GM12891 (cell line): Measurements from ENCODE around the gene PODN.

Experiments used
- POLR2A ChIP-seq: IDR thresholded peaks from 2 replicates; pipeline ENCODE4 v1.6.1; 2011; ENCODE audit warnings: low read depth, low read length, control low read depth
- POLR2AphosphoS5 ChIP-seq: IDR thresholded peaks from 2 replicates; pipeline ENCODE4 v1.6.1; 2011; ENCODE audit warnings: low read depth, low read length, control low read depth
- SPI1 ChIP-seq: IDR thresholded peaks from 2 replicates; pipeline ENCODE4 v1.6.1; 2011; ENCODE audit warnings: low read depth, low read length, control low read depth
- TAF1 ChIP-seq: IDR thresholded peaks from 2 replicates; pipeline ENCODE4 v1.6.1; 2011; ENCODE audit warnings: low read depth, low read length, control low read depth

DNA sequence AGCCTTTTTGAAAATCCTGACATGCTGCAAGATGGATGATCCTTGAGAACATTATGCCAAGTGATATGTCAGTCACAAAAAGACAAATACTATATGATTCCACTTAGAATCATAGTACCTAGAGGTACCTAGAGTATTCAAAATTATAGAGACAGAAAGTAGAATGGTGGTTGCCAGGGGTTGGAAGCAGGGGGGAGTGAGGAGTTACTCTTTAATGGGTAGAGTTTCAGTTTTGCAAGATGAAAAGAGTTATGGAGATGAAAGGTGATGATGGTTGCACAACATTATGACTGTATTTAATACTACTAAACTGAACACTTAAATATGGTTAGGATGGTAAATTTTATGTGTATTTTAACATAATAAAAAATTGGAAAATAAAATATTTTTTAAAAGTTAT is 37.9 kb upstream of the PODN start:
- no peak for TF ChIP-seq SPI1
- TF ChIP-seq POLR2AphosphoS5 = no peak
- TF ChIP-seq TAF1 = no peak
- TF ChIP-seq POLR2A = no peak
